ENCODE measurements around the gene ADAMTS4. TPM values are rescaled to one million over a fixed set of nuclear protein-coding genes. Genes with fewer than 3 reads are reported as not detected.

Gene ADAMTS4
- total and polyA plus RNA-seq, 9 of the 15 experiments (the other 6 are each of a cell fraction or from before 2014, with no cell fraction given), result 0.07 to 3.7 (median 0.41) TPM

DNA sequence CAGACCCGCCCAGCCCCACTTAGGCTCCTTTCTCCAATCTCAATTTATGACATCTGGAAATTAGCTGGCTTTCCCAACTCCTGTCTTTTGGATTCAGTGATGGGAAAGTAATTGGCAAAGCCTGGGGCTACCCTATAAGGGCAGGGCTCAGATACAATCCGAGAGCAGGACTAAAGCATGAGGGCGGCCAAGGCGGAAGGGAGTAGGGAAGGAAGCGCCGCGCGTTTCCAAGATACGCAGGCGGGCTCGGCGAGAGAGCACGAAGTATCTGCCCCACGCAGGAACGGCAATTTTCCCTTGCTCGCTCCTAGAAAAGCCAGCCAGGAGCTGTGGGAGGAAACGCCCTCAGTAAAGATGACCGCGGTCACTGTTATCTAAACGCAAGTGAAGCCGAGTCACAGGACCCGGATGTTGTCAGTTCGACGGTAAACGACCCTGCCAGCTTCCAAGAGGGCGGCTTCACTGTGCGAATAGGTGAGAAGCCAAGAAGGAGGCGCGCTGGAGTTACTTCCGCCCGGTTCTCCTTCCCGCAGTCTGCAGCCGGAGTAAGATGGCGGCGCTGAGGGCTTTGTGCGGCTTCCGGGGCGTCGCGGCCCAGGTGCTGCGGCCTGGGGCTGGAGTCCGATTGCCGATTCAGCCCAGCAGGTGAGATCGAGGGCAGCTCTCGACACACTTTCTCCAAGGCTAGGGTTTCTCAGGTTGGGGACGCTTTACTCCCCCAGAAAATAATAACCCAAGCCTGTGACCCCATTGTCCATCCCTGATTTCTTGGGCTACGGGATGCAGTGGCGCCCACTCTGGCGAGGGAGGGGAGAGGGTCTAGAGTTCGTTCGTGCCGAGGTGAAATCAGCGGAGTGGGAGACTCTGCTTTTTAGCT lies 3.2 kb upstream of the ADAMTS4 start, which contains the start of gene NDUFS2 (continued):
- TF ChIP-seq KAT8 (IDR thresholded peaks at IDR 0.05; ENCODE audit: low read depth) (peak; percentile 75; the same call in 1 of the 2 replicates), ZNF75A (CRISPR knock-in tag; IDR thresholded peaks at IDR 0.05) (no peak; the same call in 1 of the 2 replicates), GABPB2 (CRISPR knock-in tag; conservative IDR thresholded peaks at IDR 0.05) (no peak), FOXK2 (conservative IDR thresholded peaks at IDR 0.05 in 1 of 2, IDR thresholded peaks at IDR 0.05 in 1 of 2; ENCODE audit: low read depth in 2 of 2) (peak; percentile 93 to 96), ZNF239 (CRISPR knock-in tag; IDR thresholded peaks at IDR 0.05) (0 out of 2 replicates have a peak, but pooled peaks have one; percentile 34), BDP1 (IDR thresholded peaks at IDR 0.05; ENCODE audit: insufficient read depth, insufficient read length) (no peak), BRD9 (IDR thresholded peaks at IDR 0.05; ENCODE audit: low read depth, partially characterized antibody) (peak; percentile 69), GTF2E2 (tag; IDR thresholded peaks at IDR 0.05) (peak; percentile 99), XRCC5 (IDR thresholded peaks at IDR 0.05; ENCODE audit: low read depth, low read length) (0 out of 2 replicates have a peak, but pooled peaks have one; percentile 22), HEY1 (CRISPR knock-in tag; IDR thresholded peaks at IDR 0.05; ENCODE audit: borderline replicate concordance) (no peak), KLF1 (tag; IDR thresholded peaks at IDR 0.05) (no peak), ZNF212 (CRISPR knock-in tag; IDR thresholded peaks at IDR 0.05) (no peak), POLR2G (IDR thresholded peaks at IDR 0.05; ENCODE audit: low read depth, low read length) (peak; percentile 94), XRCC3 (IDR thresholded peaks at IDR 0.05) (no peak), HDGF (IDR thresholded peaks at IDR 0.05) (no peak), ZNF696 (CRISPR knock-in tag; conservative IDR thresholded peaks at IDR 0.05) (no peak), DACH1 (IDR thresholded peaks at IDR 0.05; ENCODE audit: partially characterized antibody) (no peak), BMI1 (IDR thresholded peaks at IDR 0.05; ENCODE audit: low read length) (no peak), ZNF408 (CRISPR knock-in tag; IDR thresholded peaks at IDR 0.05; ENCODE audit: low read depth) (no peak), SMAD1 (IDR thresholded peaks at IDR 0.05; ENCODE audit: low read depth, low read length, partially characterized antibody) (peak; percentile 31), ZNF146 (CRISPR knock-in tag; IDR thresholded peaks at IDR 0.05; ENCODE audit: unreplicated experiment) (no peak), ZNF668 (CRISPR knock-in tag; IDR thresholded peaks at IDR 0.05) (no peak)
- TF ChIP-seq, protein P1, sequence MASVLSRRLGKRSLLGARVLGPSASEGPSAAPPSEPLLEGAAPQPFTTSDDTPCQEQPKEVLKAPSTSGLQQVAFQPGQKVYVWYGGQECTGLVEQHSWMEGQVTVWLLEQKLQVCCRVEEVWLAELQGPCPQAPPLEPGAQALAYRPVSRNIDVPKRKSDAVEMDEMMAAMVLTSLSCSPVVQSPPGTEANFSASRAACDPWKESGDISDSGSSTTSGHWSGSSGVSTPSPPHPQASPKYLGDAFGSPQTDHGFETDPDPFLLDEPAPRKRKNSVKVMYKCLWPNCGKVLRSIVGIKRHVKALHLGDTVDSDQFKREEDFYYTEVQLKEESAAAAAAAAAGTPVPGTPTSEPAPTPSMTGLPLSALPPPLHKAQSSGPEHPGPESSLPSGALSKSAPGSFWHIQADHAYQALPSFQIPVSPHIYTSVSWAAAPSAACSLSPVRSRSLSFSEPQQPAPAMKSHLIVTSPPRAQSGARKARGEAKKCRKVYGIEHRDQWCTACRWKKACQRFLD (CRISPR knock-in tag; IDR thresholded peaks at IDR 0.05), result no peak; the same call in 1 of the 2 replicates
- TF ChIP-seq, protein P2, sequence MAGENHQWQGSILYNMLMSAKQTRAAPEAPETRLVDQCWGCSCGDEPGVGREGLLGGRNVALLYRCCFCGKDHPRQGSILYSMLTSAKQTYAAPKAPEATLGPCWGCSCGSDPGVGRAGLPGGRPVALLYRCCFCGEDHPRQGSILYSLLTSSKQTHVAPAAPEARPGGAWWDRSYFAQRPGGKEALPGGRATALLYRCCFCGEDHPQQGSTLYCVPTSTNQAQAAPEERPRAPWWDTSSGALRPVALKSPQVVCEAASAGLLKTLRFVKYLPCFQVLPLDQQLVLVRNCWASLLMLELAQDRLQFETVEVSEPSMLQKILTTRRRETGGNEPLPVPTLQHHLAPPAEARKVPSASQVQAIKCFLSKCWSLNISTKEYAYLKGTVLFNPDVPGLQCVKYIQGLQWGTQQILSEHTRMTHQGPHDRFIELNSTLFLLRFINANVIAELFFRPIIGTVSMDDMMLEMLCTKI (IDR thresholded peaks at IDR 0.05; ENCODE audit: partially characterized antibody), result no peak
- TF ChIP-seq, protein P3, sequence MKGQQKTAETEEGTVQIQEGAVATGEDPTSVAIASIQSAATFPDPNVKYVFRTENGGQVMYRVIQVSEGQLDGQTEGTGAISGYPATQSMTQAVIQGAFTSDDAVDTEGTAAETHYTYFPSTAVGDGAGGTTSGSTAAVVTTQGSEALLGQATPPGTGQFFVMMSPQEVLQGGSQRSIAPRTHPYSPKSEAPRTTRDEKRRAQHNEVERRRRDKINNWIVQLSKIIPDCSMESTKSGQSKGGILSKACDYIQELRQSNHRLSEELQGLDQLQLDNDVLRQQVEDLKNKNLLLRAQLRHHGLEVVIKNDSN (CRISPR knock-in tag; IDR thresholded peaks at IDR 0.05), result no peak
